ENCODE results near the gene GADL1.

- TF ChIP-seq POLR2A (IDR thresholded peaks at IDR 0.05) = no peak
- TF ChIP-seq CTCF (IDR thresholded peaks at IDR 0.05 in 4 of 5, conservative IDR thresholded peaks at IDR 0.05 in 1 of 5) = no peak
Measured at GRCh38 chr3:30764891-30765290, 129.6 kb downstream of the GADL1 start.

Measured in gastrocnemius medialis (tissue), 4 donors.